Activated gamma-delta T cell treated with anti-CD3 and anti-CD28 coated beads, Interleukin-2, amount 50 U/mL, for 16 hours (primary cell): ENCODE data around the gene COL6A2.
"Not testable (repeated sequence)": the region's sequence is repeated elsewhere in the genome, so short reads cannot be mapped to it uniquely, and the experiment has no call there.

Experiments used
- DNase-seq: peaks from one replicate; pipeline ENCODE4 v3.0.0-alpha.2; 2020; ENCODE audit warnings: low read depth

COL6A2 gene

GRCh38 chr21:46142582-46143473 is 44.9 kb downstream of the COL6A2 start:
- DNase-seq = no peak

GRCh38 chr21:46144464-46145070 is 46.7 kb downstream of the COL6A2 start:
- no peak for DNase-seq

GRCh38 chr21:46145159-46145839 is 47.4 kb downstream of the COL6A2 start:
- DNase-seq = no peak

GRCh38 chr21:46145840-46146691 is 48.2 kb downstream of the COL6A2 start:
- DNase-seq = no peak

- no peak for DNase-seq
Measured at GRCh38 chr21:46146856-46147255, 48.9 kb downstream of the COL6A2 start.

- DNase-seq = not testable (repeated sequence)
Measured at GRCh38 chr21:46147429-46147828, 49.5 kb downstream of the COL6A2 start.

- DNase-seq = no peak
Measured at GRCh38 chr21:46148106-46148505, 50.2 kb downstream of the COL6A2 start.

- DNase-seq = no peak
Measured at GRCh38 chr21:46149205-46149901, 51.4 kb downstream of the COL6A2 start.

GRCh38 chr21:46150073-46150472 is 52.2 kb downstream of the COL6A2 start:
- no peak for DNase-seq

GRCh38 chr21:46150491-46151121 is 52.7 kb downstream of the COL6A2 start:
- DNase-seq = no peak

GRCh38 chr21:46151261-46151988 is 53.5 kb downstream of the COL6A2 start:
- DNase-seq = no peak

- DNase-seq = no peak
Measured at GRCh38 chr21:46151989-46152926, 54.3 kb downstream of the COL6A2 start.

GRCh38 chr21:46152927-46153246 is 55.0 kb downstream of the COL6A2 start:
- no peak for DNase-seq

- DNase-seq = no peak
Measured at GRCh38 chr21:46153247-46154154, 55.6 kb downstream of the COL6A2 start.

- DNase-seq = no peak
Measured at GRCh38 chr21:46154155-46154954, 56.4 kb downstream of the COL6A2 start.

- DNase-seq = no peak
Measured at GRCh38 chr21:46154955-46155513, 57.1 kb downstream of the COL6A2 start.
